ENCODE measurements around the gene AFAP1L2. TPM values are rescaled to one million over a fixed set of nuclear protein-coding genes. Genes with fewer than 3 reads are reported as not detected.

The AFAP1L2 gene
- total RNA-seq, 1 donor from 2014 or later: under 0.01 TPM

Other genes with a start within 250 kb of the AFAP1L2 start
- gene CCDC186, start 230.3 kb downstream of the AFAP1L2 start, total RNA-seq: 9.4 and 13.7 TPM in 2 replicates
- not detected in 2 replicates for gene TDRD1, start 225.1 kb downstream of the AFAP1L2 start, total RNA-seq
- gene VWA2, start 165.2 kb downstream of the AFAP1L2 start, total RNA-seq: not detected in 2 replicates

Measured in lung microvascular endothelial cell (primary cell).